ENCODE results near the gene NPAS4. TPM values are rescaled to one million over a fixed set of nuclear protein-coding genes. Genes with fewer than 3 reads are reported as not detected.

NPAS4 gene
- total RNA-seq (ENCODE audit: low replicate concordance), result not detected in 2 replicates

DNA sequence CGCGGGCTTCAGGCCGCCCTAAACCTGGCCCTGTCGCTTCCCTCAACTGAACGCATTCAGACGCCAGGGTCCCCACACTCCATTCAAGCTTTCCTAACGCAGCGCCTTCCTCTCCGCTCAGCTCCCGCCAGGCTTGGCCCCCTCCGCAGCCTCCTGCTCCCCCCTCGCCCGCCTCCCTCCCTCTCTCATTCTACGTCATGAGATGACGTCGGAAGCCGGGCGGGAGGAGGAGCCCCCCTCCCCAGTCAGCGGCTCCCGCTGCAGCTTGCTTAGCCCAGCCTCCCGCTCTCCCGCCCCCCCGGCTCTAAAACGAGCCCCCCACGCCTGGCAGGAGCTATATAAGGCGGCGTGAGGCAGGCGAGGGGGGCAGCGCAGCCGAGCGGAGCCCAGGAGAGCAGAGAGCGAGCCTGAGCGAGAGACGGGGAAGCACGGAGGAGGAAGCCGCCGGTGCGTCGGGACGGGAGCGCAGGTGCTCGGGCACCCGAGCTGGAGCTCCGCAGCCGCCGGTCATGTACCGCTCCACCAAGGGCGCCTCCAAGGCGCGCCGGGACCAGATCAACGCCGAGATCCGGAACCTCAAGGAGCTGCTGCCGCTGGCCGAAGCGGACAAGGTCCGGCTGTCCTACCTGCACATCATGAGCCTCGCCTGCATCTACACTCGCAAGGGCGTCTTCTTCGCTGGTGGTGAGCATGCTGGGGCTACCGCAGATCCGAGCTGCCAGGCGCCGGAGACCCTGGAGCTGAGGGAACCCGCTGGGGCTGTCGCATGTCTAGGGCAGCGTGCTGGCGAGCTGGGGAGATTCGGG is at the start of gene NPAS4:
Gene NPAS4 (plus strand): TSS at position 365 of the 806 bp plus-strand sequence. CDS start 145 bp downstream, at position 510.

DNA sequence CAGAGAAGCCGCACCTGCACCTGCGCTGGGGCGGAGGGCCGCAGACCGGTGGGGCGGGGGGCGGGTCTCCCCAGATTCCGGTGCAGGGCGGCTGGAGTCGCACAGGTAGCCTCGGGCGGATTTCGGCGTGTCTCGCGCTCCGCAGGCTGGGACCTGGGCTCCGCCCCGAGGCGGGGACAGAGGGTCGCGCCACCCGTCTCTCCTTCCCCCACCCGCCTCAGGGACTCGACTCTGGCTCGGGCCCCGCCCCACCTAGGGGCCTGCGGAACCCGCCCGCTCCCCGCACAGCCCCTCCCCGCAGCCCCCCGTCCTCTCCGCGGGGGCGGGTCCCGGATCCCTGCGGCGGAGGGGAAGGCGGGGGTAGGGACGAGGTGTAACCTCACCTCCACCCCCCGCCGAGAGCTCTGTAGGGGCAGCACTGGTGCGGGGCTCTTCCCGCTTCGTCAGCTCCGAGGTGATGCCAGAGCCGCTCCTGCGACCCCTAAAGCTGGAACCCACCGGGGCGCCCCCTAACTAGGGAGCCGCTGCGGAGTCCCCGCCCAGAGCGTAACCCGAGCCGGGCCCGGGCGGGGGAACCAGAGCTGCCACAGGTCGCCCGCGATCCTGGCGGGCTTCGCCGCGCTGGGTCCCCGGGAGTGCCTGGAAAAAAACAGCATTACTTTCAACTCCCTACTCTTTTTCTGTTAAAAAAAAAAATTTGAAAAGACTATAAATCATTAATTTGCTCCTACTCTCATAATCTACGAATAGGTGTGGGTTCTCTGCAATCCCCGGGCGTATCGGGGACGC is 49.0 kb upstream of the NPAS4 start, which contains the start of gene SLC29A2:
Gene SLC29A2 (minus strand): TSS at position 134 of the 789 bp plus-strand sequence. CDS start 169 bp downstream, outside the sequence.

DNA sequence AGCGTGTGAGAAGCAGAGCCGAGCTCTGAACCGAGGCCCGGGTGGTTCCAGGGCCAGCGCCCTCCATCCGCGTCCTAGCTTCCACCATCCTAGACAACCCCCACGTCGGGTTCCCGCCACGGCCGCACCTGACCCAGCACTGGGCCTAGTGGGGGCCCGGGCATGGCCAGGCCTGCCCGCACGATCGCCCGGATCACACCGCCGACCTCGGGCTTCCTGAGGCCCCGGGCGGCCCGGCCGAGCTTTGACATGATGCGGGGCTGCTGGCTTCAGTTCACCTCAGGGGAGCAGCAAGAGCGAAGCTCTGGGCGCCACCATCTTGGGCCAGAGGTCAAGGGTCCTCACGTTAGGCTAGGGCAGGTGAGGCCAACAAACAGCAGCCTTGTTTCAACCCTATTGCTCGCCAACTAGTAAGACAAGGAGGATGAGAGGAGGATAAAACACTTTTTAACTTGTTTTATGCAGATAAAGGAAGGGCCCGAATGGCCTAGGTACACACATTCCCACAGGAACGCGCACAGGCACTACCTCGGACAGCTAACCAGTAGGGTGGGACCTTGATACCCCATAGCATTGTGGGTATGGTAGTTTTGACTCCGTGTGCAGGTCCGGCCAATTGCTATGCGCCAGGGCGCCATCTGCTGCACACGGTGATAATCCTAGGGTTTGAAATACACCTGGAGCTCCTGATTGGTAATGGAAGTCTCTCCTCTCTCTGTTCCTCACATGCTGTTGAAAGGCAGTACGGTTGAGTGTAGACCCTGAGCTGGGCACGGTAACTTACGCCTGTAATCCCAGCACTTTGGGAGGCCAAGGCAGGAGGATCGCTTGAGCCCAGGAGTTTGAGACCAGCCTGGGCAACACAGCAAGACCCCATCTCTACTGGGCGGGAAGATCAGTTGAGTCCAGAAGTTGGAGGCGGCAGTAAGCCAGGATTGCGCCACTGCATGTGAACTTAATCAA is 17.9 kb downstream of the NPAS4 start, which contains the start of gene MRPL11:
Gene MRPL11 (minus strand): TSS at position 345 of the 963 bp plus-strand sequence. CDS start 94 bp downstream, at position 251.

DNA sequence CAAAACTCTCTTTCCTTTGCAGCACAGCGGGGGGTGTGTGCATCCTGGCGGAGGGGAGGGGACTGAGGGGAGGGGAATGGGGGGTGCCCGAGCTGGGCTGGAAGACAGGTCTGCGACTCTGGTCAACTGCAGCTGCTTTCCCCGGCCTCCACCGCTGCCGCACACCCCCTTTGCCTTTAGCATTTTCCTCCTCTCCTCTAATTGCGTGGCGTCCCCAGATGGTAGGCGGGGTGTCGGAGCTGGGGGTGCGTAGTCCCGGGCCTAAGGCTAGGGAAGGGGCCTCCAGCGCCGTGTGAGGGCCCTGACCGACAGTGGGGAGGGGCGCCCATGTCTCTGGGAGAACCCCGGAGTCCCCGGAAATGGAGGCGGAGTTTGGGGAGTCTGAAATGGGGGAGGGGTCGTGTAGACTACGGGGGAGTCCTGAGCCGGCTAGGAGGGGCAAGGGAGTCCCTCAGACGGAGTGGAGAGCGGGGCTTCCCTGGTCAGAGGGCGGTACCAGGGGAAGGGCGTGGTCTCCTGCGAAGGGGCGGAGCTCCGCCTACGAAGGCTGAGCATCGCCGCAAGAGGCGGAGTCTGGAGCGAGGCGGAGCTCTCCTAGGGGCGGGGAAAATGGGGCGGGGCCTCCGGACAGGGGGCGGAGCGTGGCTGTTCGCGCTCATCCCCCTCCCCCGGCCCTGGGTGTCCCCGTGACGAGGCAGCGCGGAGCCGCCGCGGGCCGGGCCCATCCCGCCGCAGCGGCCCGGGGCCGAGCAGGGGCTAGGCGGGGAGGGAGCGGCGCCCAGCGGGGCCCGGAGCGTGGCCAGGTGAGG is 45.6 kb downstream of the NPAS4 start, which contains the start of gene PELI3:
Gene PELI3 (plus strand): TSS at position 681 of the 809 bp plus-strand sequence. CDS start 1,224 bp downstream, outside the sequence.

Other genes starting within 250 kb of the NPAS4 start
- gene KLC2, start 163.3 kb upstream of the NPAS4 start, total RNA-seq (ENCODE audit: low replicate concordance), result 16.4 TPM in 2 replicates
- 53.5 and 63.5 TPM in 2 replicates for gene RAB1B, start 152.4 kb upstream of the NPAS4 start, total RNA-seq (ENCODE audit: low replicate concordance)
- gene CNIH2, start 142.9 kb upstream of the NPAS4 start, total RNA-seq (ENCODE audit: low replicate concordance), result 0.45 TPM in 1 of 2 replicates, not detected in the other
- 199 and 284 TPM in 2 replicates for gene YIF1A, start 131.9 kb upstream of the NPAS4 start, total RNA-seq (ENCODE audit: low replicate concordance)
- 0.08 and 0.23 TPM in 2 replicates for gene TMEM151A, start 129.1 kb upstream of the NPAS4 start, total RNA-seq (ENCODE audit: low replicate concordance)
- 2.6 and 108 TPM in 2 replicates for gene CD248, start 104.0 kb upstream of the NPAS4 start, total RNA-seq (ENCODE audit: low replicate concordance)
- gene RIN1, start 84.6 kb upstream of the NPAS4 start, total RNA-seq (ENCODE audit: low replicate concordance), result 6.8 and 9.7 TPM in 2 replicates
- 45.7 and 53.4 TPM in 2 replicates for gene BRMS1, start 75.9 kb upstream of the NPAS4 start, total RNA-seq (ENCODE audit: low replicate concordance)
- 23.0 and 36.9 TPM in 2 replicates for gene B4GAT1, start 73.4 kb upstream of the NPAS4 start, total RNA-seq (ENCODE audit: low replicate concordance)
- gene SLC29A2, start 49.3 kb upstream of the NPAS4 start, total RNA-seq (ENCODE audit: low replicate concordance), result 0.08 TPM in 1 of 2 replicates, not detected in the other
- gene MRPL11, start 17.8 kb downstream of the NPAS4 start, total RNA-seq (ENCODE audit: low replicate concordance), result 20.7 and 38.6 TPM in 2 replicates
- gene PELI3, start 45.9 kb downstream of the NPAS4 start, total RNA-seq (ENCODE audit: low replicate concordance), result 8.8 and 20.0 TPM in 2 replicates
- gene DPP3, start 59.4 kb downstream of the NPAS4 start, total RNA-seq (ENCODE audit: low replicate concordance), result 28.5 and 67.1 TPM in 2 replicates
- 18.4 and 27.6 TPM in 2 replicates for gene BBS1, start 89.6 kb downstream of the NPAS4 start, total RNA-seq (ENCODE audit: low replicate concordance)
- gene ZDHHC24, start 125.0 kb downstream of the NPAS4 start, total RNA-seq (ENCODE audit: low replicate concordance), result 6.8 and 9.9 TPM in 2 replicates
- under 0.01 and 0.12 TPM in 2 replicates for gene ACTN3, start 125.9 kb downstream of the NPAS4 start, total RNA-seq (ENCODE audit: low replicate concordance)
- 11.3 and 50.3 TPM in 2 replicates for gene CTSF, start 147.6 kb downstream of the NPAS4 start, total RNA-seq (ENCODE audit: low replicate concordance)
- gene CCDC87, start 172.0 kb downstream of the NPAS4 start, total RNA-seq (ENCODE audit: low replicate concordance), result 0.12 and 0.15 TPM in 2 replicates
- gene CCS, start 172.2 kb downstream of the NPAS4 start, total RNA-seq (ENCODE audit: low replicate concordance), result 51.4 and 62.0 TPM in 2 replicates
- gene RBM14, start 195.6 kb downstream of the NPAS4 start, total RNA-seq (ENCODE audit: low replicate concordance), result 18.3 and 25.0 TPM in 2 replicates
- 127 and 133 TPM in 2 replicates for gene RBM4, start 217.7 kb downstream of the NPAS4 start, total RNA-seq (ENCODE audit: low replicate concordance)